OCI-LY3 (cell line): Measurements from ENCODE around the gene TOX3.

Experiments used
- H2AFZ ChIP-seq: fragments of 200-600, 300-600 bp; shearing (Covaris generic); 2 replicates; pipeline ENCODE4 v1.6.0; 2014; ENCODE audit warnings: antibody characterized with exemption, low read depth, low read length
- H3K27ac ChIP-seq: fragments of 200-600, 300-600 bp; sonication (generic); 2 replicates; pipeline ENCODE4 v1.5.1; 2014; ENCODE audit warnings: mild to moderate bottlenecking, low read length, moderate library complexity, mixed read lengths
- H3K27me3 ChIP-seq: fragments of 200-600, 300-600 bp; sonication (generic); 2 replicates; pipeline ENCODE4 v1.6.1; 2014; ENCODE audit warnings: low read depth, low read length, mixed read lengths
- H3K36me3 ChIP-seq: fragments of 200-600, 300-600 bp; sonication (generic); replicated peaks from 2 replicates; pipeline ENCODE3; 2014; ENCODE audit warnings: low read depth, low read length, mixed read lengths
- H3K4me1 ChIP-seq: fragments of 300-600, 200-600 bp; sonication (generic); 2 replicates; pipeline ENCODE4 v1.6.1; 2014; ENCODE audit warnings: low read length, mixed read lengths
- H3K4me2 ChIP-seq: fragments of 200-600, 300-600 bp; sonication (generic); 2 replicates; pipeline ENCODE4 v1.6.1; 2014; ENCODE audit warnings: low read length, mixed read lengths
- H3K4me3 ChIP-seq: fragments of 300-600, 200-600 bp; sonication (generic); 2 replicates; pipeline ENCODE4 v1.5.1; 2014; ENCODE audit warnings: antibody characterized with exemption, mild to moderate bottlenecking, low read length, moderate library complexity
- H3K79me2 ChIP-seq: fragments of 300-600, 200-600 bp; shearing (Covaris generic); 2 replicates; pipeline ENCODE4 v1.6.1; 2014; ENCODE audit warnings: mild to moderate bottlenecking, low read length, mixed read lengths
- H3K9ac ChIP-seq: fragments of 300-600, 200-600 bp; shearing (Covaris generic); 2 replicates; pipeline ENCODE4 v1.6.0; 2014; ENCODE audit warnings: mild to moderate bottlenecking, low read length, moderate library complexity
- H3K9me3 ChIP-seq: fragments of 200-600, 300-600 bp; shearing (Covaris generic); 2 replicates; pipeline ENCODE4 v1.6.1; 2014; ENCODE audit warnings: low read length, mixed read lengths; ENCODE audit not compliant: insufficient read depth
- H4K20me1 ChIP-seq: fragments of 200-600, 300-600 bp; sonication (generic); 2 replicates; pipeline ENCODE4 v1.6.1; 2016; ENCODE audit warnings: low read length, mixed read lengths; ENCODE audit not compliant: insufficient read depth
- EZH2phosphoT487 ChIP-seq: fragments of 200-600 bp; shearing (Covaris generic); IDR thresholded peaks from 2 replicates; pipeline ENCODE4 v1.6.1; 2018; ENCODE audit warnings: antibody characterized with exemption, mixed run types, low read depth
- TF ChIP-seq, protein P1 (sequence below): fragments of 200-600, 300-600 bp; sonication (generic); IDR thresholded peaks from 2 replicates; pipeline ENCODE4 v1.5.1; 2014; ENCODE audit warnings: antibody characterized with exemption, low read length, low read depth

TOX3 gene

DNA sequence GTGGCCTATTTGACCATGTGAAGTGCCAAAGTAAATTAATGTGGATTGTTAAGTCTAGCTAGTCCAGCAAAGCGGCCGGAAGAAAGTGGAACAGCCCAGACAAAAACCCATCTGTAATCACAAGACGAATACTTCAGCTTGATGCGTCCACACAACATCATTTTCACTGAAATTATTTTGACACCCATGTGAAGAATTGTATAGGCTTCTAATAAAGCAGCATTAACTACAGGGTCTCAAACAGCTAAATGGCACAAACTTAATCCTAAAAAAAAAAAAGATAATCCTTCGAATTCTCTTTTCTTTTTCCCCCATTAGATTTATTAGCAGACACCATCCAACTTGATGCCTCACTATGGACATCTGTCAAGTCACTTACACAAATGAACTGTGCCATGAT, 73.8 kb downstream of the TOX3 start:
- no peak overlapping the region for H3K4me3 ChIP-seq
- no peak overlapping the region for H3K27ac ChIP-seq
- H3K4me1 ChIP-seq, result no peaks in the 10 kb centered on the region

DNA sequence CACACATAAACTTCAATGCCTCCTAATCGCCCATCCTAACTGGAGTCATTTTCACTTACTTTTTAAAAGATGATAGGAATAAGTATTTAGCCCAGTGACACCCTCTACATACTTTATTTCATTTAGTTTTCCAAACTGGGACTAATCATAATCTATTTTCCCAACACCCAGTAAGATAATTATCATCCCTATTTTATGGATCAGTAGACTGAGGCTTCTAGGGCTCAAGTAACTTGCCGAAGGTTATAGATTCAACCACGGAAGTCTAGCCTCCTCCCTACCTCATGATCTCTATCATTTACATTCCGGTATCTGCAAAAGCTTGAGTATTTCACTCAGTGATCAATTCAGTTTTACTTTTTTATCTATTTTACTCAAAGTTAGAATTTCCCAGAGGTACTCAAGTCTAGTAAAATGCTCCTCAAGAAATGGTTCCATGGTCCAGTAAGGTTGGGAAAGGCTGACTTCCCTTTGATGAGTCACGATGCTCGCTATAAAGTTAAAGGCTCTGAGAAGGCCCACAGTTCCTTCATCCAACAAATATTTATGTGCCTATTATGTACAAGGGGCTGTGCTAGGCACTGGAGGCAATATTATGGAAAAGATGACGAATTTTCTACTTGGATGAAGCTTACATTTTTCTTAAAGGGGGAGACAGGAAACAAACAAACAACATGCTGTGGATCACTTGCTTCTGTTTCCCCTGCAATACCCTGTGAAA, 75.1 kb downstream of the TOX3 start:
- no peak overlapping the region for H2AFZ ChIP-seq
- H3K27ac ChIP-seq, result no peak overlapping the region
- H3K9ac ChIP-seq, result no peak overlapping the region
- H3K27me3 ChIP-seq, result no peaks in the 10 kb centered on the region
- H3K4me2 ChIP-seq, result no peak overlapping the region
- H3K4me1 ChIP-seq, result no peaks in the 10 kb centered on the region
- no peaks in the 10 kb centered on the region for H3K36me3 ChIP-seq
- H3K9me3 ChIP-seq, result no peaks in the 10 kb centered on the region
- H3K4me3 ChIP-seq, result no peak overlapping the region
- TF ChIP-seq, protein P1, sequence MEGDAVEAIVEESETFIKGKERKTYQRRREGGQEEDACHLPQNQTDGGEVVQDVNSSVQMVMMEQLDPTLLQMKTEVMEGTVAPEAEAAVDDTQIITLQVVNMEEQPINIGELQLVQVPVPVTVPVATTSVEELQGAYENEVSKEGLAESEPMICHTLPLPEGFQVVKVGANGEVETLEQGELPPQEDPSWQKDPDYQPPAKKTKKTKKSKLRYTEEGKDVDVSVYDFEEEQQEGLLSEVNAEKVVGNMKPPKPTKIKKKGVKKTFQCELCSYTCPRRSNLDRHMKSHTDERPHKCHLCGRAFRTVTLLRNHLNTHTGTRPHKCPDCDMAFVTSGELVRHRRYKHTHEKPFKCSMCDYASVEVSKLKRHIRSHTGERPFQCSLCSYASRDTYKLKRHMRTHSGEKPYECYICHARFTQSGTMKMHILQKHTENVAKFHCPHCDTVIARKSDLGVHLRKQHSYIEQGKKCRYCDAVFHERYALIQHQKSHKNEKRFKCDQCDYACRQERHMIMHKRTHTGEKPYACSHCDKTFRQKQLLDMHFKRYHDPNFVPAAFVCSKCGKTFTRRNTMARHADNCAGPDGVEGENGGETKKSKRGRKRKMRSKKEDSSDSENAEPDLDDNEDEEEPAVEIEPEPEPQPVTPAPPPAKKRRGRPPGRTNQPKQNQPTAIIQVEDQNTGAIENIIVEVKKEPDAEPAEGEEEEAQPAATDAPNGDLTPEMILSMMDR, result no peak
- TF ChIP-seq EZH2phosphoT487, result no peak
- no peaks in the 10 kb centered on the region for H3K79me2 ChIP-seq
- no peaks in the 10 kb centered on the region for H4K20me1 ChIP-seq

More for the DNA sequence above, 73.8 kb downstream of the TOX3 start:
- H4K20me1 ChIP-seq, result no peaks in the 10 kb centered on the region
- H3K36me3 ChIP-seq, result no peaks in the 10 kb centered on the region
- H3K79me2 ChIP-seq, result no peaks in the 10 kb centered on the region
- no peak overlapping the region for H3K4me2 ChIP-seq
- H3K9me3 ChIP-seq, result no peaks in the 10 kb centered on the region
- H2AFZ ChIP-seq, result no peak overlapping the region
- no peak overlapping the region for H3K9ac ChIP-seq
- no peaks in the 10 kb centered on the region for H3K27me3 ChIP-seq
- TF ChIP-seq, protein P1, result no peak
- no peak for TF ChIP-seq EZH2phosphoT487

DNA sequence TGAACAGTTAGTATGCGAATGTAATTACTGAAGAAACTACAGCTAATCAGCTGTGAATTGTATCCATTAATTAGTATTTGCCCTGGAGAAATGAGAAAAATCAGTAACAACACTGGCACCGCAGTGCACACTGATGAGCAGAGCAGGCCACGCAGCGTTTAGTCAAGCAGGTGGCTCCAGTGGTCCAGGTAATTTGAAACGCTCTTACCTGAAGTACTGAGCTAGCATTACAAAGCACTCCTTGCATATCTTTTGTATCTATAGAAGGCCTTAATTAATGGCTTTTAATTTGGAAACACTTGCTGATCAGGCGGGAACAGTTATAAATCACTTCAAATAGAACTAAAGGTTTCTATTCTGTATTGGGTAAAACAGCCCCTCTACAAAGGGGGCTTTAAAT, 76.4 kb downstream of the TOX3 start:
- H3K79me2 ChIP-seq, result no peaks in the 10 kb centered on the region
- no peaks in the 10 kb centered on the region for H3K27me3 ChIP-seq
- no peak overlapping the region for H3K9ac ChIP-seq
- no peak for TF ChIP-seq EZH2phosphoT487
- TF ChIP-seq, protein P1, result no peak
- no peaks in the 10 kb centered on the region for H3K4me1 ChIP-seq
- H2AFZ ChIP-seq, result no peak overlapping the region
- no peaks in the 10 kb centered on the region for H3K36me3 ChIP-seq
- H3K9me3 ChIP-seq, result no peaks in the 10 kb centered on the region
- no peak overlapping the region for H3K27ac ChIP-seq
- no peaks in the 10 kb centered on the region for H4K20me1 ChIP-seq
- H3K4me2 ChIP-seq, result no peak overlapping the region
- H3K4me3 ChIP-seq, result no peak overlapping the region

DNA sequence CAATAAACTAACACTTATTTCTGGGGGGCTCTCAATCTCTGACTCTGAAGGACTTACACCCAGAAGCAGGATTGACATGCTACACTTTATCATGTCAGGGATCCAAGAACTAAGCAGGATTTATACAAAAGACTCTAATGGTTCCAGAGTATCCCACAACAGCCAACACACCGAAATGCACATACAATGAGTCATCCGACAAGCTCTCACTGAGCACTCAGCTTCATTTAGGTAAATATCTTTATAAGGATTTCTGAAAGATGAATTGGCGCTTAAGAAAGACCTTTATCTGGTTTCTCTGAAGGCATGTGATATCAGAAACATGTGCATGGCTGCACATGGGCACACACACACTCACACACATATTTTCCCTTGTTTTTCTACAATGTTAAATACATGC, 77.2 kb downstream of the TOX3 start:
- Histone ChIP-seq H3K9me3 (no peaks in the 10 kb centered on the region), H3K9ac (no peak overlapping the region), H4K20me1 (no peaks in the 10 kb centered on the region), H3K27ac (no peak overlapping the region), H3K79me2 (no peaks in the 10 kb centered on the region), H3K36me3 (no peaks in the 10 kb centered on the region), H3K27me3 (no peaks in the 10 kb centered on the region), H3K4me1 (no peaks in the 10 kb centered on the region), H2AFZ (no peak overlapping the region), H3K4me3 (no peak overlapping the region), H3K4me2 (no peak overlapping the region)
- TF ChIP-seq EZH2phosphoT487, result no peak
- TF ChIP-seq, protein P1, result no peak
